VCaP (cell line): Measurements from ENCODE around the gene ETS1.

ENCODE experiments used
- H3K27ac ChIP-seq: fragments of 450-650 bp; 2 replicates; pipeline ENCODE4 v1.5.1; 2017
- CTCF ChIP-seq: fragments of 450-650 bp; conservative IDR thresholded peaks from 2 replicates; pipeline ENCODE4 v1.5.1; 2017; ENCODE audit warnings: mild to moderate bottlenecking, moderate library complexity

The ETS1 gene

DNA sequence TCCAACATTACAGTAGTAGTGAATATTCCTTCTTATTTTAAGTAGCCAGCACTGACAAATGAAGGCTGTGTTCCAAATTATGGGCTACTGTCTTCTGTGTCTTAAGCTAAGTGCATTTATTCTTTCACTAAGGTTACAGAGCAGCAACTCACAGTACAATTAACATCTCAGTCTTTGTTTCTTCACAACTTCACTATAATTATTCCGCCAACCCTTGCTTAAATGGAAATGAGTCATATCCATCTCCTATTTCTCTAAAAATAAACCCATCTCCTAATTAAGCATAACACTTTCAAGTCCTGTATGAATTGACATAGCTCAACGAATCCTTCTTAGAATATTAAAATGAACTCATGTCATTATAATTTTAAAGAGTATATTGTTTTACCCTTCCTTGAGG, 6.7 kb downstream of the ETS1 start:
- TF ChIP-seq CTCF: no peak
- H3K27ac ChIP-seq: no peak overlapping the region

- H3K27ac ChIP-seq: no peak overlapping the region
- no peak for TF ChIP-seq CTCF
Observed at GRCh38 chr11:128579798-128580504, 7.4 kb downstream of the ETS1 start.

- H3K27ac ChIP-seq: no peak overlapping the region
- TF ChIP-seq CTCF: no peak
Observed at GRCh38 chr11:128576555-128576954, 10.8 kb downstream of the ETS1 start.

GRCh38 chr11:128575961-128576350, 11.4 kb downstream of the ETS1 start:
- no peak overlapping the region for H3K27ac ChIP-seq
- TF ChIP-seq CTCF: no peak

DNA sequence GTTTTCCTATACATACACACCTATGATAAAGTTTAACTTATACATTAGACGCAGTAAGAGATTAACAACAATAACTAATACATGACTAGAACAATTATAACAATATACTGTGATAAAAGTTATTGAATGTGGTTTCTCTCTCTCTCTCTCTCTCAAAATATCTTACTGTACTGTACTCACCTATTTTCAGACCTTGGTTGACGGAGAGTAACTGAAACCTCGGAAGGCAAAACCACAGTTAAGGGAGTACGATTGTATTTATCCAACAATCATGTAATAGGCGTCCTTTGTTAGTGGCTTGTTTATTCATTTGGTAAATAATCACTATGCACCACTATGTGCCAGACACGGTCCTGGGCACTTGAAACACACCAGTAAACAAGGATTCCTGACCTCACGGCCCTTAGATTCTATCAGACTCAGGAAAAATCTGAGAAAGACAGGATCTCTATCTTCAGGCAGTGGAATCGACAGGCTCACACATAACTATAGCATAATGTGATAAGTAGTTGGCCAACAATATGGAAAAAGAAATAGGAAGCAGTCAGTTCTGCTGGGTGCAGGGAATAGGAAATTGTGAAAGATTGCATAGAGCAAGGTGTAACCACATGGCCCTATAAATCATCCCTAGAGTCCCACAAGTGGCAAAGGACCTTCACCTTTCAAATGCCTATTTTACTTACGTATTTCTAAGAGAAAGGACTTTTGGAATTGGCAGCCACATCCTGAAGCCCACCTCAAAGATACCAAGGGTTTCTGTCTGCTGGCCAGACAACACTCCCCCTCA, 12.0 kb downstream of the ETS1 start:
- no peak for TF ChIP-seq CTCF
- no peak overlapping the region for H3K27ac ChIP-seq

DNA sequence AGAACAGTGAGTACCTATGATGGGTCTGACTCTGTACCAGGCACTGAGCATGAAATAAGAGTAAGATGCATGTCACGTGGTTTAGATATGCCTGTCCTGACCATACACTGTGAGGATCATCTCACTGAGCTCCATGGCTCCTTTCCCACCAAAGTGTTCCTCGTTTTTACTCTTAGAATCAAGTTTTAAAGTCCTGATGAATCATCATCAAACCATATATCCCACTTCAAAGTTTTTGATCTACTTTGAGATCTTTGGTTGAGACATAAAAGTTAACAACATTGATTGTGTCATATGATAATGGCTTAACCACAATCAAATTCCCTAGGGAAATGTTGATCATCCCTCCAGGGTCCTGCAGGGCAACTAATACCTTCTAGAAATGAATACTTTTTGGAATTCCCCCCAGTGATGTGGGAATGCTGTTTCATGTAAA, 12.8 kb downstream of the ETS1 start:
- TF ChIP-seq CTCF: no peak
- no peak overlapping the region for H3K27ac ChIP-seq

GRCh38 chr11:128573638-128574037, 13.7 kb downstream of the ETS1 start:
- H3K27ac ChIP-seq: no peak overlapping the region
- TF ChIP-seq CTCF: no peak
